IMR-90 (cell line): ENCODE data around the gene OR6B3. TPM values are rescaled to one million over a fixed set of nuclear protein-coding genes. Genes with fewer than 3 reads are reported as not detected.

Experiments used
- ATAC-seq: fragments of 200-7000 bp; cut with Tn5 transposase; 2 replicates; pipeline ENCODE4 v1.9.1; 2020; ENCODE audit warnings: low read depth, mild to moderate bottlenecking, moderate library complexity
- BruUV-seq: library from RNA; stranded (reverse); fragments of 400-500 nt; replicated peaks from 2 replicates; lab custom pipeline; 2021; lab: Mats Ljungman, UMichigan
- CTCF ChIA-PET: fragments of 300-600 bp; formaldehyde crosslinking; extraction: SDS; loops from one replicate; lab custom pipeline; 2021; ENCODE audit warnings: antibody characterized with exemption; lab: Yijun Ruan, JAX
- POLR2A ChIA-PET: fragments of 300-600 bp; sonication (Branson Sonifier 250); formaldehyde crosslinking; loops from one replicate; lab custom pipeline; 2022; ENCODE audit warnings: antibody characterized with exemption; ENCODE audit not compliant: unreplicated experiment; lab: Charles Lee
- DNase-seq: peaks from one replicate; pipeline ENCODE4 v3.0.0; 2013
- H2AFZ ChIP-seq: replicated peaks from 2 replicates; pipeline ENCODE3; 2013; ENCODE audit warnings: low read length, mild to moderate bottlenecking; ENCODE audit not compliant: poor library complexity
- H2AK5ac ChIP-seq: 2 replicates; pipeline ENCODE4 v1.6.1; 2013; ENCODE audit warnings: low read depth, low read length, inconsistent platforms
- H2AK9ac ChIP-seq: replicated peaks from 2 replicates; pipeline ENCODE3; 2013; ENCODE audit warnings: mild to moderate bottlenecking, low read depth, low read length, moderate library complexity; ENCODE audit not compliant: poor library complexity
- H2BK120ac ChIP-seq: 2 replicates; pipeline ENCODE4 v1.6.1; 2013; ENCODE audit warnings: low read depth, low read length, inconsistent platforms
- H2BK15ac ChIP-seq: 3 replicates; pipeline ENCODE4 v1.6.1; 2013; ENCODE audit warnings: low read depth, low read length, inconsistent platforms
- H2BK20ac ChIP-seq: 2 replicates; pipeline ENCODE4 v1.6.1; 2013; ENCODE audit warnings: low read depth, mild to moderate bottlenecking, inconsistent platforms, low read length, moderate library complexity
- H2BK5ac ChIP-seq: 2 replicates; pipeline ENCODE4 v1.6.1; 2013; ENCODE audit warnings: mild to moderate bottlenecking, low read depth, low read length, inconsistent platforms; ENCODE audit not compliant: poor library complexity, severe bottlenecking
- H3K14ac ChIP-seq: replicated peaks from 2 replicates; pipeline ENCODE4 v1.6.1; 2013; ENCODE audit warnings: low read depth, low read length, inconsistent platforms
- H3K18ac ChIP-seq: 2 replicates; pipeline ENCODE4 v1.6.1; 2013; ENCODE audit warnings: low read depth, low read length, control low read depth
- H3K23ac ChIP-seq: 2 replicates; pipeline ENCODE4 v1.6.1; 2013; ENCODE audit warnings: low read depth, low read length, inconsistent platforms
- H3K27ac ChIP-seq: 2 replicates; pipeline ENCODE4 v1.5.1; 2013; ENCODE audit warnings: mild to moderate bottlenecking, control low read depth, low read length; ENCODE audit not compliant: insufficient read depth
- H3K27me3 ChIP-seq: 2 replicates; pipeline ENCODE4 v1.6.1; 2013; ENCODE audit warnings: low read length; ENCODE audit not compliant: control insufficient read depth, insufficient read depth
- H3K36me3 ChIP-seq: 2 replicates; pipeline ENCODE4 v1.6.1; 2013; ENCODE audit warnings: low read length, mixed read lengths; ENCODE audit not compliant: control insufficient read depth, insufficient read depth
- H3K4ac ChIP-seq: 2 replicates; pipeline ENCODE4 v1.6.1; 2013; ENCODE audit warnings: low read depth, low read length, inconsistent platforms
- H3K4me1 ChIP-seq: 2 replicates; pipeline ENCODE4 v1.6.1; 2013; ENCODE audit warnings: low read length, mixed read lengths; ENCODE audit not compliant: control insufficient read depth, insufficient read depth
- H3K4me2 ChIP-seq: 2 replicates; pipeline ENCODE4 v1.6.1; 2013; ENCODE audit warnings: low read depth, mild to moderate bottlenecking, control low read depth, low read length, moderate library complexity
- H3K4me3 ChIP-seq: 2 replicates; pipeline ENCODE4 v1.5.1; 2013; ENCODE audit warnings: low read depth, mild to moderate bottlenecking, control low read depth, low read length, moderate library complexity; ENCODE audit not compliant: insufficient read depth
- H3K56ac ChIP-seq: 2 replicates; pipeline ENCODE4 v1.6.1; 2013; ENCODE audit warnings: low read length, inconsistent platforms; ENCODE audit not compliant: insufficient read depth; ENCODE audit errors: extremely low read depth
- H3K79me1 ChIP-seq, 2 experiments: 2 replicates each; pipeline ENCODE4 v1.6.1; 2013; ENCODE audit warnings: low read length in 2 of 2, inconsistent platforms in 1 of 2, low read depth in 1 of 2
- H3K9ac ChIP-seq: 2 replicates; pipeline ENCODE4 v1.6.1; 2013; ENCODE audit warnings: low read depth, low read length, control low read depth
- H3K9me1 ChIP-seq: 2 replicates; pipeline ENCODE4 v1.6.1; 2013; ENCODE audit warnings: low read length, inconsistent platforms; ENCODE audit not compliant: insufficient read depth
- H3K9me3 ChIP-seq: 2 replicates; pipeline ENCODE4 v1.6.1; 2013; ENCODE audit warnings: low read length; ENCODE audit not compliant: control insufficient read depth, insufficient read depth
- H4K20me1 ChIP-seq: 2 replicates; pipeline ENCODE4 v1.6.1; 2013; ENCODE audit warnings: low read length, inconsistent platforms; ENCODE audit not compliant: insufficient read depth
- H4K5ac ChIP-seq: 2 replicates; pipeline ENCODE4 v1.6.1; 2013; ENCODE audit warnings: mild to moderate bottlenecking, low read depth, low read length, control low read depth
- H4K8ac ChIP-seq, 2 experiments: 2 replicates each; pipeline ENCODE4 v1.6.1; 2013; ENCODE audit warnings: low read depth in 2 of 2, low read length in 2 of 2, control low read depth in 1 of 2, inconsistent platforms in 1 of 2
- H4K91ac ChIP-seq: 2 replicates; pipeline ENCODE4 v1.6.1; 2013; ENCODE audit warnings: low read depth, low read length, inconsistent platforms; ENCODE audit not compliant: insufficient read depth
- BHLHE40 ChIP-seq: fragments of 150-350 bp; IDR thresholded peaks from 2 replicates; pipeline ENCODE4 v1.6.1; 2016; ENCODE audit warnings: mild to moderate bottlenecking, low read depth, low read length
- CEBPB ChIP-seq: IDR thresholded peaks from 2 replicates; pipeline ENCODE4 v1.6.1; 2012; ENCODE audit warnings: low read depth, low read length, improper control_type of control experiment
- CHD1 ChIP-seq: IDR thresholded peaks from 2 replicates; pipeline ENCODE4 v1.6.1; 2012; ENCODE audit warnings: low read depth, low read length, improper control_type of control experiment
- FOS ChIP-seq: fragments of 150-350 bp; IDR thresholded peaks from 2 replicates; pipeline ENCODE4 v1.6.1; 2016; ENCODE audit warnings: low read depth, low read length
- MAFK ChIP-seq: IDR thresholded peaks from 2 replicates; pipeline ENCODE4 v1.6.1; 2012; ENCODE audit warnings: low read depth, low read length, improper control_type of control experiment
- MAZ ChIP-seq: IDR thresholded peaks from 2 replicates; pipeline ENCODE4 v1.6.1; 2012; ENCODE audit warnings: low read depth, mild to moderate bottlenecking, low read length, improper control_type of control experiment, moderate library complexity, borderline replicate concordance
- MXI1 ChIP-seq: IDR thresholded peaks from 2 replicates; pipeline ENCODE4 v1.6.1; 2012; ENCODE audit warnings: low read depth, mild to moderate bottlenecking, low read length, moderate library complexity, borderline replicate concordance
- NFE2L2 ChIP-seq: fragments of 150-350 bp; IDR thresholded peaks from 2 replicates; pipeline ENCODE4 v1.6.1; 2016; ENCODE audit warnings: low read depth, mild to moderate bottlenecking, low read length
- POLR2A ChIP-seq: IDR thresholded peaks from 2 replicates; pipeline ENCODE4 v1.6.1; 2012; ENCODE audit warnings: mild to moderate bottlenecking, low read depth, low read length
- RAD21 ChIP-seq: IDR thresholded peaks from 2 replicates; pipeline ENCODE4 v1.6.1; 2012; ENCODE audit warnings: low read length, improper control_type of control experiment
- RCOR1 ChIP-seq: IDR thresholded peaks from 2 replicates; pipeline ENCODE4 v1.6.1; 2012; ENCODE audit warnings: mild to moderate bottlenecking, low read length, improper control_type of control experiment; ENCODE audit not compliant: insufficient replicate concordance
- RFX5 ChIP-seq: IDR thresholded peaks from 2 replicates; pipeline ENCODE4 v1.8.0; 2012; ENCODE audit warnings: low read depth, mild to moderate bottlenecking, low read length, moderate library complexity
- SMC3 ChIP-seq: fragments of 150-350 bp; IDR thresholded peaks from 2 replicates; pipeline ENCODE4 v1.6.1; 2016; ENCODE audit warnings: low read depth, mild to moderate bottlenecking, antibody characterized with exemption, low read length, moderate library complexity
- USF2 ChIP-seq: fragments of 150-350 bp; IDR thresholded peaks from 2 replicates; pipeline ENCODE4 v1.6.1; 2017; ENCODE audit warnings: mild to moderate bottlenecking, antibody characterized with exemption, low read length, low read depth
- whole genome bisulfite sequencing, 2 experiments: methylation state at CpG; one replicate each; pipeline versions ENCODE4 v1.1.5 to v1.1.7; 2013; ENCODE audit warnings: missing lambda C conversion rate in 2 of 2; ENCODE audit not compliant: insufficient read length in 1 of 2; ENCODE audit errors: extremely low coverage in 2 of 2; 5-methylcytosine and 5-hydroxymethylcytosine counted together
- dilution Hi-C: fragments of 300-500 bp; cut with HindIII; formaldehyde crosslinking; loops from one replicate; pipeline ENCODE4 v1.14.3; 2018; ENCODE audit warnings: low sequenced_read_pairs; ENCODE audit not compliant: unreplicated experiment
- in situ Hi-C: fragments of 300-500 bp; cut with MboI; formaldehyde crosslinking; loops from 3 replicates; pipeline ENCODE4 v1.14.3; 2019; ENCODE audit warnings: low sequenced_read_pairs, inconsistent platforms, mixed read lengths
- intact Hi-C: fragments of 100-400 bp; cut with micrococcal nuclease; formaldehyde crosslinking; loops from 2 replicates; pipeline ENCODE4 v1.10.0; 2022
- polyA plus RNA-seq, 3 experiments: library from polyadenylated mRNA; depleted of rRNA; stranded (reverse); fragments of >200 nt; gene quantifications; 2 replicates each; pipeline ENCODE4 v1.2.3, GENCODE V29; 2012; ENCODE audit warnings: low replicate concordance in 1 of 3
- total RNA-seq: library from RNA; depleted of rRNA; stranded (reverse); fragments of >200 nt; gene quantifications from 2 replicates; pipeline ENCODE4 v1.2.3, GENCODE V29; 2012
- TF ChIP-seq, protein P1 (sequence below): conservative IDR thresholded peaks from 2 replicates; pipeline ENCODE4 v1.5.1; 2012; ENCODE audit warnings: mild to moderate bottlenecking, low read depth, low read length, improper control_type of control experiment
- TF ChIP-seq, protein P2 (sequence below): fragments of 150-350 bp; IDR thresholded peaks from 2 replicates; pipeline ENCODE4 v1.6.1; 2016; ENCODE audit warnings: low read depth, mild to moderate bottlenecking, low read length, moderate library complexity, borderline replicate concordance

The OR6B3 gene
- total and polyA plus RNA-seq, 2 of the 4 experiments (the other 2 are of a cell fraction): not detected

GRCh38 chr2:240050278-240050677 is 3.0 kb downstream of the OR6B3 start:
- Histone ChIP-seq H3K79me1 (no peaks in the 10 kb centered on the region), H2BK5ac (no peak overlapping the region), H3K14ac (no peak overlapping the region), H3K36me3 (no peaks in the 10 kb centered on the region), H3K23ac (no peak overlapping the region), H2AFZ (no peak overlapping the region), H4K5ac (no peak overlapping the region), H3K4me1 (no peaks in the 10 kb centered on the region), H3K27me3 (peaks cover 37% of the 10 kb centered on the region), H2BK20ac (no peak overlapping the region), H4K20me1 (no peaks in the 10 kb centered on the region), H3K56ac (no peak overlapping the region), H2AK5ac (no peak overlapping the region), H3K18ac (no peak overlapping the region), H2BK15ac (no peak overlapping the region), H3K9me3 (no peaks in the 10 kb centered on the region), H4K8ac (no peak overlapping the region), H3K9me1 (no peaks in the 10 kb centered on the region), H3K4me3 (no peak overlapping the region), H3K4ac (no peak overlapping the region), H3K9ac (no peak overlapping the region), H4K91ac (no peak overlapping the region), H2AK9ac (no peak overlapping the region), H3K27ac (no peak overlapping the region), H3K4me2 (no peak overlapping the region), H2BK120ac (no peak overlapping the region)
- DNase-seq (no peak), ATAC-seq (no peak)
- WGBS, 2 experiments: 60% methylated on average over 1 of the region's 12 CpGs; no CpG with 5 or more reads in 1 of the 2 experiments
- dilution Hi-C loops (no loop called here), intact Hi-C loops (no loop called here), in situ Hi-C loops (no loop called here)
- ChIA-PET CTCF (no interaction called here), POLR2A (no interaction called here)
- TF ChIP-seq MXI1 (no peak), NFE2L2 (no peak), RCOR1 (no peak), RFX5 (no peak), BHLHE40 (no peak), SMC3 (no peak), MAFK (no peak), CEBPB (no peak), MAZ (no peak), RAD21 (no peak), CHD1 (no peak), POLR2A (no peak), USF2 (no peak), FOS (no peak)
- TF ChIP-seq, protein P1, sequence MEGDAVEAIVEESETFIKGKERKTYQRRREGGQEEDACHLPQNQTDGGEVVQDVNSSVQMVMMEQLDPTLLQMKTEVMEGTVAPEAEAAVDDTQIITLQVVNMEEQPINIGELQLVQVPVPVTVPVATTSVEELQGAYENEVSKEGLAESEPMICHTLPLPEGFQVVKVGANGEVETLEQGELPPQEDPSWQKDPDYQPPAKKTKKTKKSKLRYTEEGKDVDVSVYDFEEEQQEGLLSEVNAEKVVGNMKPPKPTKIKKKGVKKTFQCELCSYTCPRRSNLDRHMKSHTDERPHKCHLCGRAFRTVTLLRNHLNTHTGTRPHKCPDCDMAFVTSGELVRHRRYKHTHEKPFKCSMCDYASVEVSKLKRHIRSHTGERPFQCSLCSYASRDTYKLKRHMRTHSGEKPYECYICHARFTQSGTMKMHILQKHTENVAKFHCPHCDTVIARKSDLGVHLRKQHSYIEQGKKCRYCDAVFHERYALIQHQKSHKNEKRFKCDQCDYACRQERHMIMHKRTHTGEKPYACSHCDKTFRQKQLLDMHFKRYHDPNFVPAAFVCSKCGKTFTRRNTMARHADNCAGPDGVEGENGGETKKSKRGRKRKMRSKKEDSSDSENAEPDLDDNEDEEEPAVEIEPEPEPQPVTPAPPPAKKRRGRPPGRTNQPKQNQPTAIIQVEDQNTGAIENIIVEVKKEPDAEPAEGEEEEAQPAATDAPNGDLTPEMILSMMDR: no peak
- TF ChIP-seq, protein P2, sequence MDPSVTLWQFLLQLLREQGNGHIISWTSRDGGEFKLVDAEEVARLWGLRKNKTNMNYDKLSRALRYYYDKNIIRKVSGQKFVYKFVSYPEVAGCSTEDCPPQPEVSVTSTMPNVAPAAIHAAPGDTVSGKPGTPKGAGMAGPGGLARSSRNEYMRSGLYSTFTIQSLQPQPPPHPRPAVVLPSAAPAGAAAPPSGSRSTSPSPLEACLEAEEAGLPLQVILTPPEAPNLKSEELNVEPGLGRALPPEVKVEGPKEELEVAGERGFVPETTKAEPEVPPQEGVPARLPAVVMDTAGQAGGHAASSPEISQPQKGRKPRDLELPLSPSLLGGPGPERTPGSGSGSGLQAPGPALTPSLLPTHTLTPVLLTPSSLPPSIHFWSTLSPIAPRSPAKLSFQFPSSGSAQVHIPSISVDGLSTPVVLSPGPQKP: no peak
- no TSS peak for BruUV-seq
